Coronary artery (tissue), 2 donors: ENCODE measurements around the gene AP3S1.

Experiments used
- DNase-seq: peaks from one replicate; pipeline ENCODE4 v3.0.0-alpha.2; 2017; ENCODE audit warnings: low spot score
- H3K27ac ChIP-seq, 2 donors: fragments of 200-600 bp; sonication (generic); one replicate each; pipeline ENCODE4 v1.5.1; 2016 to 2019
- H3K4me3 ChIP-seq: fragments of 200-600 bp; sonication (generic); 2 replicates; pipeline ENCODE4 v1.5.1; 2016; ENCODE audit warnings: mild to moderate bottlenecking, moderate library complexity
- CTCF ChIP-seq: fragments of 200-600 bp; sonication (generic); IDR thresholded peaks from one replicate; pipeline ENCODE4 v1.5.1; 2019; ENCODE audit warnings: antibody characterized with exemption

The AP3S1 gene

GRCh38 chr5:115849258-115849798, 7.6 kb downstream of the AP3S1 start:
- H3K27ac ChIP-seq: no peak overlapping the region
- TF ChIP-seq CTCF: no peak
- no peak for DNase-seq
- H3K4me3 ChIP-seq: no peak overlapping the region

GRCh38 chr5:115850744-115851416, 9.1 kb downstream of the AP3S1 start:
- no peak for DNase-seq
- H3K4me3 ChIP-seq: peak overlapping the region; percentile 50

GRCh38 chr5:115854139-115854538, 12.4 kb downstream of the AP3S1 start:
- Histone ChIP-seq H3K27ac (no peak overlapping the region), H3K4me3 (no peak overlapping the region)
- no peak for TF ChIP-seq CTCF
- DNase-seq: no peak

More at GRCh38 chr5:115850744-115851416, 9.1 kb downstream of the AP3S1 start:
- H3K27ac ChIP-seq: peak overlapping the region; percentile 29 to 67
- TF ChIP-seq CTCF: no peak

DNA sequence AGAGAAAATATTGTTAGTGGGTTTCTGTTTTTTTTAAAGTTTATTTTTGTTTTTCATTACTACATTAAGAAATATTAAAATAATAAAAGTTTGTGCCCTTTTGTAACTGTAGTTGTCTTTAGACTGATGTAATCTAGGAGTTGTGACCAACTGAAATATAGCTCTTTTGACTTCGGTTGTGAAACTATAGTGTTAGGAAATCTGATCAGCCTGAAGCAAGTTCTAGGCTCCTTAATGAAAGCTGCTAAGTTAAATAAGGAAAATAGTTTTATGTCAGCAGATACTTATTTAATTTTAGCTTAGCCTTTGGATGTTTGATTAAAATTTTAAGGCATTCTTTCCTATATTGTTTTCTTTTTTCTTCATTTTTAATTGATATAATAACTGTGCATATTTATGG, 14.2 kb downstream of the AP3S1 start:
- Histone ChIP-seq H3K4me3 (no peak overlapping the region), H3K27ac (no peak overlapping the region)
- no peak for TF ChIP-seq CTCF
- DNase-seq: no peak

GRCh38 chr5:115857057-115857479, 15.3 kb downstream of the AP3S1 start:
- peak overlapping the region in 1 of 2 donors; percentile 35 for H3K27ac ChIP-seq

GRCh38 chr5:115857626-115858349, 16.1 kb downstream of the AP3S1 start:
- peak overlapping the region; percentile 35 for H3K4me3 ChIP-seq
- TF ChIP-seq CTCF: no peak
- DNase-seq: no peak
- peak overlapping the region in 1 of 2 donors; percentile 35 for H3K27ac ChIP-seq

More at GRCh38 chr5:115857057-115857479, 15.3 kb downstream of the AP3S1 start:
- H3K4me3 ChIP-seq: peak overlapping the region; percentile 35
- TF ChIP-seq CTCF: no peak
- no peak for DNase-seq
